Activated B cell treated with CpG ODN at 0.5 μM for 24 hours (primary cell): ENCODE measurements around the gene CROCC. TPM values are rescaled to one million over a fixed set of nuclear protein-coding genes. Genes with fewer than 3 reads are reported as not detected.
"Not testable (repeated sequence)": the region's sequence is repeated elsewhere in the genome, so short reads cannot be mapped to it uniquely, and the experiment has no call there.

Experiments used
- ATAC-seq: fragments of 200-7000 bp; cut with Tn5 transposase; one replicate; pipeline ENCODE4 v1.10.0; 2021; ENCODE audit warnings: low read depth, mild to moderate bottlenecking, moderate library complexity
- CTCF ChIA-PET: fragments of 350-600 bp; sonication (Branson Sonifier 250); formaldehyde crosslinking; loops from one replicate; lab custom pipeline; 2021; ENCODE audit warnings: antibody characterized with exemption; lab: Charles Lee
- POLR2A ChIA-PET: fragments of 350-600 bp; sonication (Branson Sonifier 250); formaldehyde crosslinking; loops from one replicate; lab custom pipeline; 2021; ENCODE audit warnings: antibody characterized with exemption; lab: Charles Lee
- DNase-seq: peaks from one replicate; pipeline ENCODE4 v3.0.0; 2022
- H3K27ac Mint-ChIP-seq: one replicate; pipeline ENCODE4 v1.8.0; 2020; ENCODE audit warnings: mixed read lengths
- H3K27me3 Mint-ChIP-seq: one replicate; pipeline ENCODE4 v1.8.0; 2021; ENCODE audit warnings: mixed read lengths
- H3K36me3 Mint-ChIP-seq: one replicate; pipeline ENCODE4 v1.8.0; 2021; ENCODE audit warnings: low read depth, mixed read lengths
- H3K4me1 Mint-ChIP-seq: one replicate; pipeline ENCODE4 v1.8.0; 2021; ENCODE audit warnings: mixed read lengths
- H3K4me3 Mint-ChIP-seq: one replicate; pipeline ENCODE4 v1.8.0; 2020; ENCODE audit warnings: mild to moderate bottlenecking, mixed read lengths
- H3K9me3 Mint-ChIP-seq: one replicate; pipeline ENCODE4 v1.8.0; 2020; ENCODE audit warnings: mixed read lengths
- intact Hi-C: fragments of 100-400 bp; cut with micrococcal nuclease; formaldehyde crosslinking; loops from one replicate; pipeline ENCODE4 v1.15.1; 2024
- total RNA-seq: library from RNA; stranded (reverse); gene quantifications from 2 replicates; pipeline ENCODE4 v1.2.3, GENCODE V29; 2022
- TF ChIP-seq, protein P1 (sequence below): fragments of 200-600 bp; IDR thresholded peaks from one replicate; pipeline ENCODE4 v1.8.0; 2022; ENCODE audit warnings: antibody characterized with exemption, mild to moderate bottlenecking

The CROCC gene, protein sequence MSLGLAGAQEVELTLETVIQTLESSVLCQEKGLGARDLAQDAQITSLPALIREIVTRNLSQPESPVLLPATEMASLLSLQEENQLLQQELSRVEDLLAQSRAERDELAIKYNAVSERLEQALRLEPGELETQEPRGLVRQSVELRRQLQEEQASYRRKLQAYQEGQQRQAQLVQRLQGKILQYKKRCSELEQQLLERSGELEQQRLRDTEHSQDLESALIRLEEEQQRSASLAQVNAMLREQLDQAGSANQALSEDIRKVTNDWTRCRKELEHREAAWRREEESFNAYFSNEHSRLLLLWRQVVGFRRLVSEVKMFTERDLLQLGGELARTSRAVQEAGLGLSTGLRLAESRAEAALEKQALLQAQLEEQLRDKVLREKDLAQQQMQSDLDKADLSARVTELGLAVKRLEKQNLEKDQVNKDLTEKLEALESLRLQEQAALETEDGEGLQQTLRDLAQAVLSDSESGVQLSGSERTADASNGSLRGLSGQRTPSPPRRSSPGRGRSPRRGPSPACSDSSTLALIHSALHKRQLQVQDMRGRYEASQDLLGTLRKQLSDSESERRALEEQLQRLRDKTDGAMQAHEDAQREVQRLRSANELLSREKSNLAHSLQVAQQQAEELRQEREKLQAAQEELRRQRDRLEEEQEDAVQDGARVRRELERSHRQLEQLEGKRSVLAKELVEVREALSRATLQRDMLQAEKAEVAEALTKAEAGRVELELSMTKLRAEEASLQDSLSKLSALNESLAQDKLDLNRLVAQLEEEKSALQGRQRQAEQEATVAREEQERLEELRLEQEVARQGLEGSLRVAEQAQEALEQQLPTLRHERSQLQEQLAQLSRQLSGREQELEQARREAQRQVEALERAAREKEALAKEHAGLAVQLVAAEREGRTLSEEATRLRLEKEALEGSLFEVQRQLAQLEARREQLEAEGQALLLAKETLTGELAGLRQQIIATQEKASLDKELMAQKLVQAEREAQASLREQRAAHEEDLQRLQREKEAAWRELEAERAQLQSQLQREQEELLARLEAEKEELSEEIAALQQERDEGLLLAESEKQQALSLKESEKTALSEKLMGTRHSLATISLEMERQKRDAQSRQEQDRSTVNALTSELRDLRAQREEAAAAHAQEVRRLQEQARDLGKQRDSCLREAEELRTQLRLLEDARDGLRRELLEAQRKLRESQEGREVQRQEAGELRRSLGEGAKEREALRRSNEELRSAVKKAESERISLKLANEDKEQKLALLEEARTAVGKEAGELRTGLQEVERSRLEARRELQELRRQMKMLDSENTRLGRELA (N-terminal part only)
- 30.2 and 30.4 TPM in 2 replicates for total RNA-seq

DNA sequence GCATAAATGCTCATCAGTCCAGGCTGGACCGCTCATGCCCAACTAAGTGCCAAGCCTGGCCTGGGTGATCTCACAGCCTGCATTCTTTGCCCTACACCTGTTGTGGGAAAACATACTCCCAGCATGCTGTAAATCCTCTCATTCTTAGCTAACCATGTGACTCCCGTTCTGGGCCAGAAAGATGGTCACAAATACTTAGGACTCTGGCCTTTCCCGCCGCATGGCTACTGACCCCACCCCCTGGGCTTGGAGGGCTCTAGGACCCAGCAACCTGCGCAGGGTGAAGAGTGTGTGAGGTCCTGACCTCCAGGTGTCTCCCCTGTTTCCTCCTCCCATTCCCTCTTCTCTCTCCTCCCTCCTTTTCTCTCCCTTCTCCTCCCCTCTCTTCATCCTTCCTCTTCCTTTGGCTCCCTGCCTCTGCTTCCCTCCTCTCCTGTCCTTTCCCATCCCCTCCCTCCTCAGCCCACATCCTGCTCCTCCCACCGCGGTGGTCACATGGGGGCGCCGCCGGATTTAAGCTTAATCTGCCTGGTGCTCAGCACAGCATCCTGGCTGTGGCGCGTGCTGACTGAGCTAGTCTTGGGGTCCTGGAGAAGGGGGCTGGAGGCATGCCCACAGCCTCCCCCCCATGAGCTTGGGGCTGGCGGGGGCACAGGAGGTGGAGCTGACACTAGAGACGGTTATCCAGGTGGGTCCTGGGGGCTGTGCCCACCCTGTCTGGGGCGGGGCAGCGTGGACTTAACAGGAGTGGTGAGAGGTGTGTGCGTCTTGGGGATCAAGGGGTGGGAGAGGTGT is at the start of gene CROCC:
CROCC (plus strand) TSS at position 541 of the 795 bp plus-strand sequence; CDS start at position 629, 88 bp downstream.
- ChIA-PET POLR2A (interaction anchor here (0.9 to 1.4 kb wide), 2 partner anchors 16 to 30 kb away, joined by 5 to 6 read pairs; no protein-coding TSS in a partner anchor), CTCF (no interaction called here)
- intact Hi-C loops, result no loop called here
- Mint-ChIP-seq H3K4me3 (peak within 1 kb of the TSS; percentile 46), H3K36me3 (no peaks in the 10 kb centered on the region), H3K4me1 (peaks cover 11% of the 10 kb centered on the region), H3K27me3 (no peaks in the 10 kb centered on the region), H3K9me3 (no peaks in the 10 kb centered on the region), H3K27ac (no peak within 1 kb of the TSS)
- ATAC-seq (peak; percentile 42), DNase-seq (no peak)
- TF ChIP-seq, protein P1, sequence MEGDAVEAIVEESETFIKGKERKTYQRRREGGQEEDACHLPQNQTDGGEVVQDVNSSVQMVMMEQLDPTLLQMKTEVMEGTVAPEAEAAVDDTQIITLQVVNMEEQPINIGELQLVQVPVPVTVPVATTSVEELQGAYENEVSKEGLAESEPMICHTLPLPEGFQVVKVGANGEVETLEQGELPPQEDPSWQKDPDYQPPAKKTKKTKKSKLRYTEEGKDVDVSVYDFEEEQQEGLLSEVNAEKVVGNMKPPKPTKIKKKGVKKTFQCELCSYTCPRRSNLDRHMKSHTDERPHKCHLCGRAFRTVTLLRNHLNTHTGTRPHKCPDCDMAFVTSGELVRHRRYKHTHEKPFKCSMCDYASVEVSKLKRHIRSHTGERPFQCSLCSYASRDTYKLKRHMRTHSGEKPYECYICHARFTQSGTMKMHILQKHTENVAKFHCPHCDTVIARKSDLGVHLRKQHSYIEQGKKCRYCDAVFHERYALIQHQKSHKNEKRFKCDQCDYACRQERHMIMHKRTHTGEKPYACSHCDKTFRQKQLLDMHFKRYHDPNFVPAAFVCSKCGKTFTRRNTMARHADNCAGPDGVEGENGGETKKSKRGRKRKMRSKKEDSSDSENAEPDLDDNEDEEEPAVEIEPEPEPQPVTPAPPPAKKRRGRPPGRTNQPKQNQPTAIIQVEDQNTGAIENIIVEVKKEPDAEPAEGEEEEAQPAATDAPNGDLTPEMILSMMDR, result no peak

DNA sequence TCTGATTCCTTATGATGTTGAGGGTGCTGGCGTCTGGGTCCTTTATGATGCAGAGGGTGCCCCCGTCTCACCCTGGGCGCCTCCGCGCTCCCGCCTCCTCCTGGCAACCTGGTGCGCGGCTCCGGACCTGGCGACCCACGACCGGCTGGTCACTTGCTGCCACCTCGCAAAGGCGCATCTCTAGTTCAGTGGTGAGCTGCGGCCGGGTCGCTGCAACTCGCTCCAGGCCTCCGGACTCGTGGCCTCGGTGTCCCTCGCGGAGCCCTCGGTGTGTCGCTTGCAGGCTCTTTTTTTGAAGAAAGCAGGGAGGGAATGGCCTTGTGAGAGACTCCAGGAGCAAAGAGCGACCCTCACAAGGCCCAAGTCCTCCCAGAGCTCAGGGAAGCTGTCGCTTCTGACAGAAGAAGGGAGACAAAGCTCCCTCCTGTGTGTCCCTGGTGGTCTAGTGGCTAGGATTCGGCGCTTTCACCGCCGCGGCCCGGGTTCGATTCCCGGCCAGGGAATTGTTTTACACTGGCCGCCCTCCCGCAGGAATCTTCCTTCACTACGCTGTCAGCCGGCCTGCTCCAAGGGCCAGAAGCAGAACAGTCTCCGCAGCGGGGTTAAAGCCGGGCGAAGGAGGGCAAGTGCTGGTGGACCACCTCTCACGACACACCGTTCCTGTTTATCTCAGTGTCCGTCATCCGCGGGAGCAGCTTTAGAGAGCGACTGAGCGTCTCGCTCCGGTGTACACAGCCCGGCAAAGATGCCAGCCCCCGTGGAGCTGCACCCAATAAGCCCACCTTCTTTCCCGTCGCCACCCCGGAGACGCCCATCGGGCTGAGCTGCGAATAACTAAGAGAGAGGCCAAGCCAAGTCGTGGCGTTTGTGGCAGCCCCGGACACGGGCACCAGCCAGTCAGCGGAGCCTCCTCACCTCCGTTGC is 49.3 kb upstream of the CROCC start:
- not testable (repeated sequence) for H3K36me3 Mint-ChIP-seq, H3K9me3 Mint-ChIP-seq

DNA sequence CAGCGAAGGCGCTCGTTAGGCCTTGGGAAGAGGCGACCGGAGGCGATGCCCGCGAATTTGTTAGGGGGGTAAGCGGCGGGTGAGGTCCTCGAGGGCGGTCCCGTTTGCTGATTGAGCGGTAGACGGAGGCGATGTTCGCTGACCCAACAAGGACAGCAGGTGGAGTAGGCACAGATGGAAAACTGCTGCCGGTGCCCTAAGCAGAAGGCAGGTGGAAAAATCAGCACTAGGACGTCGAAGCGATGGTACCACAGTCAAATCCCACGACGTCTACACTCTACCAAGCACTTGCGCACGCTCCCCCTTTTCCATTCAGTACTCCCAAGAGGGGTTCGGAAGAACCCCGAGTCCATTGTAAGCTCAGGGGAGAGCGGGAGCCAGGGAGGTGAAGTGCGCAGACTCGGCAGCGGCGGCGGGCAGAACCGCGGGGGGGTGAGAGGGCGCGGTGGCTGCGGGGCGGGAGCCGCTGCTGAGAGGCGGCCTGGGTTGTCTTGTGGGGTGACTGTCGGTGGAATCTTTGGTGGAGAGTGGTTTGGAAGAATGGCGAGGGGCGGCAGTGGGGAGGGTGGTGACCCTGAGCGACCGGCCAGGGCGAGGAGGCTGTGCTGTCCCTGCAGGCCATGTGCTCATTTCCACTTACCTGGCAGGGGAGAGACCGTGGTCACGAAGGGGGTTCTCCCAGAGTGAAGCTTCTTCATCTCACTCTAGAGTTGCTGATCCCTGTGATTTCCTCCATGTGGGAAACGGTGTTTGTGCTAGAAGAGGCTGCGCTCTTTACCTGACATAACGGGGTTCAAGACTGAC is 48.5 kb upstream of the CROCC start:
- intact Hi-C loops, H3K36me3 Mint-ChIP-seq, H3K9me3 Mint-ChIP-seq, H3K27ac Mint-ChIP-seq, ATAC-seq, H3K4me1 Mint-ChIP-seq, CTCF ChIA-PET: not testable (repeated sequence)
- H3K27me3 Mint-ChIP-seq, result peaks cover 15% of the 10 kb centered on the region
- H3K4me3 Mint-ChIP-seq, result peak overlapping the region; percentile 79
- POLR2A ChIA-PET, result interaction anchor here (0.7 kb wide), 1 partner anchor 252 kb away, joined by 3 read pairs; no protein-coding TSS in a partner anchor
- DNase-seq, result peak; percentile 39

More for the DNA sequence above, 49.3 kb upstream of the CROCC start:
- ATAC-seq (peak; percentile 56), DNase-seq (peak; percentile 29)
- H3K4me1 Mint-ChIP-seq, H3K27ac Mint-ChIP-seq, intact Hi-C loops, POLR2A ChIA-PET, CTCF ChIA-PET: not testable (repeated sequence)
- H3K4me3 Mint-ChIP-seq, result peak overlapping the region; percentile 79
- peaks cover 15% of the 10 kb centered on the region for H3K27me3 Mint-ChIP-seq

DNA sequence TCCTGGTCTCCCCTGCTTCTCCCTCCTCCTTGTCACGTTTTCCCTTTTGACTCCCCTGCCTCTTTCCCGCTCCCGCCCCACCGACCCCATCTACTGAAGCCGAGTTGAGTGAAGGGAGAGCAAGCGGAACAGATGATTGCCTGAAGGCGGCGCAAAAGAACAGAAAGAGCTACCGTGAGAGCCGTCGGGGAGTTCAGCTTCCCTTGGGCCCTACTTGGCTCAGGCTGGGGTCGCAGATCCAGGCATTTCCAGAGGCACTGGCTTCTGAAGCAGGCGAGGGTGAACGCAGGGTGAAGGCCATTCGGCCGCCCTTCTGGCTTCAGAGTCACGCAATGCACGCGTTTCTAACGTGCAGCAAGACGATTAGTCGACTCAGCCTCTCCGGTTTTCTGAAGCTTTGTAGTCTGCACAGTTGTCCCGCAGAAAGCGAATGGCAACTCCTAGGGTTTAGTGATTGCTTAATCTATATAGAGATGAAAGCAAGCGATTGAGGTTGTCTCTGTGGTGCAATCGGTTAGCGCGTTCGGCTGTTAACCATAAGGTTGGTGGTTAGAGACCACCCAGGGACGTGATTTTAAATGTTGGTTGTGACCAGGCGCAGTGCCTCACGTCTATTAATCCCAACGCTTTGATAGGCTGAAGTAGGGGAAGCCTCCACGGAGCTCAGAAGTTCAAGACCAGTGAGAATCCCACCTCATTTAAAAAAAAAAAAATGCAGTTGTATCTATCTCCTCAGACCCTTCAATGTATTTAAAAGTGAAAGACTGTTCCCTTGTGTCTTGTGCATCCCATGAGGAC is 46.6 kb upstream of the CROCC start:
- H3K36me3 Mint-ChIP-seq, H3K9me3 Mint-ChIP-seq, POLR2A ChIA-PET, H3K27ac Mint-ChIP-seq, DNase-seq, H3K4me1 Mint-ChIP-seq, H3K4me3 Mint-ChIP-seq, ATAC-seq, CTCF ChIA-PET, intact Hi-C loops: not testable (repeated sequence)
- H3K27me3 Mint-ChIP-seq, result peaks cover 17% of the 10 kb centered on the region

DNA sequence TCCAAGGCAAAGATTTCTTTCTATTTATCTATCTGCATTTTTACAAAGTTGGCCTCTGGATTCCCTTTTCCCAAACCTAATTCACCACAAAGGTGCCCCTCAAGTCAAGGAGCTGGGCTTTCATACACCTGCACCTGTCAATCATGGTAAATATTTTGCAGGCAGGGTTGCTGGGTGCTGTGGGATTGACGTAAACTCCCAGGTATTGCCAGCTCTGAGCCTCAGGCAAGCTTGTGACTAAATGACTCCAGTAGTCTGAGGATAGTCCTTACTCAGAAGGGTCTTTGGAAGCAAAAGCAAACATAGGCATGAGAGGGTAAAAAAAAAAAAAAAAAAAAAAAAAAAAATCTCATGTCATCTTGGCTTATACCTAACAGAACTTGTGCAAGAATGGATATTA is 40.0 kb upstream of the CROCC start:
- H3K4me1 Mint-ChIP-seq, CTCF ChIA-PET, H3K9me3 Mint-ChIP-seq, H3K27ac Mint-ChIP-seq, POLR2A ChIA-PET, H3K4me3 Mint-ChIP-seq, ATAC-seq, DNase-seq, H3K36me3 Mint-ChIP-seq, intact Hi-C loops: not testable (repeated sequence)
- peaks cover 19% of the 10 kb centered on the region for H3K27me3 Mint-ChIP-seq
